NCI-H524 (cell line): ENCODE data around the gene ADRM1.
A peak's percentile ranks its signal among the peaks of the same experiment; 100 is the strongest.

Experiments
- DNase-seq, 2 experiments: peaks; one replicate each; lab custom pipeline; 2025; lab: John Stamatoyannopoulos, UW

The ADRM1 gene

GRCh38 chr20:62355878-62356588, 53.2 kb downstream of the ADRM1 start:
- DNase-seq, result peak; percentile 87 to 89

- DNase-seq, result peak in 1 of 2 experiments; percentile 68
These were observed 53.9 kb downstream of the ADRM1 start for GRCh38 chr20:62356589-62357186.

- DNase-seq, result peak; percentile 50 to 54
These were observed 54.4 kb downstream of the ADRM1 start for GRCh38 chr20:62357187-62357667.

GRCh38 chr20:62357681-62358080, 54.9 kb downstream of the ADRM1 start:
- peak in 1 of 2 experiments; percentile 42 for DNase-seq
